ENCODE measurements around the gene ZKSCAN8.

DNA sequence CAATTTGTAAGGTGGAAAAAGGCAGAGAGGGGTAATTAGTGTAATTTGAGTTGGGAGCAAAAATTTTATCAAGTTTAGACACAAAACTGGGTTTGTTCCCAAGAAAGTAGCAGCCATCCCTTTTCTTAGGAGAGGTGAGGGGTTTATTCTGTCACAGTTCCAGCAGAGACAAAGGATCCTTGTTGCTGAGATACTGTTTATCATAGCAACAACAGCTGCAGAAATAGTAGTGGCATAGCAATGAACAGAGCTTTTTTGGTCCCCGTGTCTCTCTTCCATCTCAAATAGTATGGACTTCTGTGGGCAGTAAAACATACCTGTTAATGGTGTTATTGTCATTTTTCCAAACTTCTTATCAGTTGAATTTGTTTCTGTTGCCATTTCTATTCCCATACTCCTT, 23.9 kb downstream of the ZKSCAN8 start:
- TF ChIP-seq, protein P1, sequence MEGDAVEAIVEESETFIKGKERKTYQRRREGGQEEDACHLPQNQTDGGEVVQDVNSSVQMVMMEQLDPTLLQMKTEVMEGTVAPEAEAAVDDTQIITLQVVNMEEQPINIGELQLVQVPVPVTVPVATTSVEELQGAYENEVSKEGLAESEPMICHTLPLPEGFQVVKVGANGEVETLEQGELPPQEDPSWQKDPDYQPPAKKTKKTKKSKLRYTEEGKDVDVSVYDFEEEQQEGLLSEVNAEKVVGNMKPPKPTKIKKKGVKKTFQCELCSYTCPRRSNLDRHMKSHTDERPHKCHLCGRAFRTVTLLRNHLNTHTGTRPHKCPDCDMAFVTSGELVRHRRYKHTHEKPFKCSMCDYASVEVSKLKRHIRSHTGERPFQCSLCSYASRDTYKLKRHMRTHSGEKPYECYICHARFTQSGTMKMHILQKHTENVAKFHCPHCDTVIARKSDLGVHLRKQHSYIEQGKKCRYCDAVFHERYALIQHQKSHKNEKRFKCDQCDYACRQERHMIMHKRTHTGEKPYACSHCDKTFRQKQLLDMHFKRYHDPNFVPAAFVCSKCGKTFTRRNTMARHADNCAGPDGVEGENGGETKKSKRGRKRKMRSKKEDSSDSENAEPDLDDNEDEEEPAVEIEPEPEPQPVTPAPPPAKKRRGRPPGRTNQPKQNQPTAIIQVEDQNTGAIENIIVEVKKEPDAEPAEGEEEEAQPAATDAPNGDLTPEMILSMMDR (IDR thresholded peaks at IDR 0.05): no peak
- no peak for TF ChIP-seq POLR2A (IDR thresholded peaks at IDR 0.05)
